Muscle of leg (tissue), 11 donors: ENCODE data around the gene HS6ST1. TPM values are rescaled to one million over a fixed set of nuclear protein-coding genes. Genes with fewer than 3 reads are reported as not detected.
A peak's percentile ranks its signal among the peaks of the same experiment; 100 is the strongest.

Source experiments
- DNase-seq: peaks from one replicate; pipeline ENCODE4 v3.0.0; 2013
- H3K27ac ChIP-seq: one replicate; pipeline ENCODE4 v1.5.1; 2013; ENCODE audit warnings: mild to moderate bottlenecking, low read length, control low read depth
- H3K27me3 ChIP-seq: one replicate; pipeline ENCODE4 v1.6.1; 2013; ENCODE audit warnings: low read length; ENCODE audit not compliant: control insufficient read depth, insufficient read depth
- H3K36me3 ChIP-seq: one replicate; pipeline ENCODE4 v1.6.1; 2013; ENCODE audit warnings: low read length; ENCODE audit not compliant: control insufficient read depth, insufficient read depth
- H3K4me1 ChIP-seq: one replicate; pipeline ENCODE4 v1.6.1; 2013; ENCODE audit warnings: low read length; ENCODE audit not compliant: control insufficient read depth, insufficient read depth
- H3K4me3 ChIP-seq: one replicate; pipeline ENCODE4 v1.5.1; 2013; ENCODE audit warnings: low read length, control low read depth
- H3K9me3 ChIP-seq: replicated peaks from 2 replicates; pipeline ENCODE4 v1.6.1; 2013; ENCODE audit warnings: low read depth, low read length; ENCODE audit not compliant: control insufficient read depth
- WGBS: methylation state at CpG from one replicate; pipeline ENCODE4 v1.1.5; 2013; ENCODE audit warnings: missing lambda C conversion rate; ENCODE audit not compliant: insufficient coverage; 5-methylcytosine and 5-hydroxymethylcytosine counted together
- polyA plus RNA-seq, 8 donors: library from polyadenylated mRNA; unstranded; fragments of 120-200 nt; gene quantifications; one replicate each; pipeline versions ENCODE4 v1.2.1 to v1.2.3, GENCODE V29; 2013; ENCODE audit warnings: inconsistent platforms in 1 of 8, low replicate concordance in 1 of 8; ENCODE audit not compliant: insufficient read length in 8 of 8, insufficient read depth in 1 of 8
- total RNA-seq: library from RNA; stranded (reverse); fragments of 120-200 nt; gene quantifications from one replicate; pipeline ENCODE4 v1.2.4, GENCODE V29; 2013

The HS6ST1 gene
- total and polyA plus RNA-seq, 9 donors: 21.8 to 39.8 (median 29.6) TPM

GRCh38 chr2:128288781-128289180 lies 29.9 kb downstream of the HS6ST1 start:
- peaks cover 16% of the 10 kb centered on the region for H3K36me3 ChIP-seq
- peaks cover 66% of the 10 kb centered on the region for H3K4me1 ChIP-seq
- no peak overlapping the region for H3K27ac ChIP-seq
- WGBS: 78% methylated on average over 7 of the region's 9 CpGs
- DNase-seq: no peak
- no peaks in the 10 kb centered on the region for H3K9me3 ChIP-seq
- H3K4me3 ChIP-seq: no peak overlapping the region
- no peaks in the 10 kb centered on the region for H3K27me3 ChIP-seq

GRCh38 chr2:128287780-128288735 lies 30.6 kb downstream of the HS6ST1 start:
- Histone ChIP-seq H3K4me1 (peaks cover 67% of the 10 kb centered on the region), H3K27ac (no peak overlapping the region), H3K27me3 (no peaks in the 10 kb centered on the region), H3K4me3 (no peak overlapping the region), H3K36me3 (peaks cover 17% of the 10 kb centered on the region), H3K9me3 (no peaks in the 10 kb centered on the region)
- 85% methylated on average over 21 of the region's 23 CpGs for WGBS
- no peak for DNase-seq

GRCh38 chr2:128286905-128287779 lies 31.5 kb downstream of the HS6ST1 start:
- Histone ChIP-seq H3K27me3 (no peaks in the 10 kb centered on the region), H3K9me3 (no peaks in the 10 kb centered on the region), H3K4me1 (peaks cover 68% of the 10 kb centered on the region), H3K4me3 (no peak overlapping the region), H3K36me3 (peaks cover 20% of the 10 kb centered on the region), H3K27ac (peak overlapping the region; percentile 49)
- no peak for DNase-seq
- 88% methylated on average over 7 of the region's 12 CpGs for WGBS

DNA sequence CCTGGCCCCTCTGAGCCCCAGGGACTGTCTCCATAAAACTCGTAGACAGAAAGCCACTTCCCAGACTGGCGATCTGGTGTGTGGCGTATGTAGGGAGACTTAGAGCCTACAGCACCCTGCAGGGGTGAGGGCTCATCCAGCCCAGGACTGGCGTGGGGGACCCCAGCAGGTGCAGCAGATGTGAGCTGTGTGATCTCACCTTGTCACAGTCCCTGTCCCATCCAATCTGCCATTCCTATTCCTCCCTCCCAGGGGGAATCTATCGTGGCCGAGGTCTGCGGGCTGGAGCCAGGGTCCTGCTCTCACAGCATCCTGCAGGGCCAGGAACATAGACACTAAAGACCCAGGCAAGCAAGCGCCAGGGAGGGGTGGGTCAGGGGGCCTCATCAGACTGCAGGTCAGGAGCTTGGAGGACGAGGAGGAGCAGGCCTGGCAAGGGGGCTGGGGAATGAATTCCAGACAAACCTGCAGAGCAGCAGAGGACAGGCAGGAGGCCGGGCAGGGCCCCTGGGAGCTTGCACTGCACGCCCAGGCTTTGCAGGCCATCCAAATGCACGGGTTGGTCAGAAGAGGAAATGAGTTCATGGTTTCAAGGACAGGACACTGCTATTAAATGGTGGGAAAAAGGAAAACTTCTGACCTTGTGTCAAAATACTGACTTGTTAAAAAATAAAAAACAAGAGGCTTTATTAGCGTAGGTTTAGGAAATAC lies 32.5 kb downstream of the HS6ST1 start:
- H3K27me3 ChIP-seq: no peaks in the 10 kb centered on the region
- WGBS: 45% methylated on average over 9 of the region's 13 CpGs
- DNase-seq: peak; percentile 40
- no peak overlapping the region for H3K27ac ChIP-seq
- peaks cover 71% of the 10 kb centered on the region for H3K4me1 ChIP-seq
- H3K36me3 ChIP-seq: peaks cover 20% of the 10 kb centered on the region
- H3K9me3 ChIP-seq: no peaks in the 10 kb centered on the region
- H3K4me3 ChIP-seq: no peak overlapping the region

DNA sequence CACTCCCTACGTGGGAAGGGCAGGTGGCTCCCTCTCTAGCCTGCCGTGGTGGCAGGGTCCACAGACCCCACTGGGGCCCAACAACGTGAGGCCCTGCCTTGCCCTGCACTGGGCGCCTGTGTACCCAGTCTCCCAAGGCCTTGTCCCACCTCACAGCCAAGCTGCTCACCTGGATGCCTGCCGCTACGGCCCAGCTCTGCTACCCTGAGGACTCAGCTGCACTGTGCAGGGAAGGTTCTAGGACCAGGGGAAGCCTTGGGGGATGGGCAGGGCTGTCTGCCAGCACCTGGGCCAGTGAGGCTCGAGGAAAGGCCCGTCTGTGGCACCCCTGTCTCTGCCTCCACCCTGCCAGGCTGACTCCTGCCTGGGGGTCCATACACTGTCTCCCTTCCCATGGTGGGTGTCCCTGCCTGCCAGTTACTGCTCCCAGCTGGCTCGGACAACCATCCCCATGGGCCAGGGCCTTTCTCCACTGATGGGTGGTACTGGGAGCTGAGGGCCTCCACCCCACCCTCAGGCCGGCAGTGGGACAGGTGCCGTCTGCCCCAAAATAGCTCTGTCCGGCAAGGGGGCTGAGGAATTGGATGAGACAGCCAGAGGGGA lies 33.2 kb downstream of the HS6ST1 start:
- no peak for DNase-seq
- Histone ChIP-seq H3K4me1 (peaks cover 79% of the 10 kb centered on the region), H3K36me3 (peaks cover 20% of the 10 kb centered on the region), H3K9me3 (no peaks in the 10 kb centered on the region), H3K27me3 (no peaks in the 10 kb centered on the region), H3K27ac (no peak overlapping the region), H3K4me3 (no peak overlapping the region)
- WGBS: 80% methylated on average over 6 of the region's 12 CpGs

- Histone ChIP-seq H3K27ac (no peak overlapping the region), H3K4me1 (peaks cover 82% of the 10 kb centered on the region), H3K27me3 (no peaks in the 10 kb centered on the region), H3K36me3 (peaks cover 20% of the 10 kb centered on the region), H3K4me3 (no peak overlapping the region), H3K9me3 (no peaks in the 10 kb centered on the region)
- DNase-seq: no peak
- WGBS: 88% methylated on average over 10 of the region's 11 CpGs
Observed at GRCh38 chr2:128284841-128285240, 33.8 kb downstream of the HS6ST1 start.

- Histone ChIP-seq H3K27me3 (no peaks in the 10 kb centered on the region), H3K4me3 (no peak overlapping the region), H3K9me3 (no peaks in the 10 kb centered on the region), H3K27ac (no peak overlapping the region), H3K4me1 (peaks cover 77% of the 10 kb centered on the region), H3K36me3 (peaks cover 17% of the 10 kb centered on the region)
- no peak for DNase-seq
- WGBS: 84% methylated on average over 7 of the region's 7 CpGs
Observed at GRCh38 chr2:128284037-128284441, 34.6 kb downstream of the HS6ST1 start.

DNA sequence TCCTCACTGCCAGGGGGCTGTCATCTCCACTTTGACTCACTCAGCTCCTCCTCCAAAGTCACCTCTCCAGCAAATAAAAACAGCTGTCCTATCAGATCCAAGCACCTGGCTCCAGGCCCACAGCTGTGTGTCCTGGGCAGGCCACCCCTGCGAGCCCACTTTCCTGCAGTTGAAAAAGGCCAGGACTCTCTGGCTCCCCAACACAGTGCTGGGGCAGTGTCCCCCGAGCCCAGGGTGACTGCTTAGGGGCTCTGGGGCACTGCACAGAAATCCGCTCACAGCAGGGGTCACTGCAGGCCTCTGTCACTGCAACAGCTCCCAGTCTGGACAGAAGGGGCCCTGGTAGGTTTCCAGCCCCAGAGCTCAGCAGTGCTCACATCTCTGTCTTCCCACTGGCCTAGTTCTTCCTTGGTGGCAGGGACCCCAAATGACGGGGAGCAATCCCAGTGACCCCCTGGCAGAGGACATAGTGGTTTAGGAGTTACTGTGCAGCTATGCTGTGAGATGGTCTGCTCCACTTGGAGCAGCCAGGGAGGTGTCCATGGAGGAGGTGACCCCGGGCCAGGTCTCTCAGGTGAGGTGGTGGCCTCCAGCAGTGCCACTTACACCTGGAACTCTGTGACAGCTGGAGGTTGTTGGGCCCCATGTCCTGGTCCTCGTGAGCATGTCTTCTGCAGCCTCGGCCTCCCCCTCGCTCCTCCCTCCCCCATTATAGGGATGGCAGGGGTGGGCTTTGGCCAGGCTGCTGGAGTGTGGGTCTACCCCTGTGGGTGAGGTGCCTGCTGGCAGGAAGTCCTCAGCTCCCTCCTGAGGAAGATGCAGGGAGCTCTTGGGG lies 35.5 kb downstream of the HS6ST1 start:
- peaks cover 75% of the 10 kb centered on the region for H3K4me1 ChIP-seq
- 56% methylated on average over 5 of the region's 8 CpGs for WGBS

More for the DNA sequence above, 35.5 kb downstream of the HS6ST1 start:
- Histone ChIP-seq H3K36me3 (peaks cover 17% of the 10 kb centered on the region), H3K27me3 (no peaks in the 10 kb centered on the region), H3K27ac (no peak overlapping the region), H3K4me3 (no peak overlapping the region), H3K9me3 (no peaks in the 10 kb centered on the region)
- peak; percentile 46 for DNase-seq
